PC-9 (cell line): Measurements from ENCODE around the gene ZNF217. TPM values are rescaled to one million over a fixed set of nuclear protein-coding genes. Genes with fewer than 3 reads are reported as not detected.
"Not testable (repeated sequence)": the region's sequence is repeated elsewhere in the genome, so short reads cannot be mapped to it uniquely, and the experiment has no call there.

Source experiments
- BruUV-seq: library from RNA; stranded (reverse); fragments of 400-500 nt; replicated peaks from 2 replicates; lab custom pipeline; 2021; lab: Mats Ljungman, UMichigan
- CTCF ChIA-PET: fragments of 300-600 bp; sonication (Branson Sonifier 250); formaldehyde crosslinking; loops from one replicate; lab custom pipeline; 2022; ENCODE audit warnings: antibody characterized with exemption; lab: Charles Lee
- POLR2A ChIA-PET: fragments of 300-600 bp; sonication (Branson Sonifier 250); formaldehyde crosslinking; loops from one replicate; lab custom pipeline; 2022; ENCODE audit warnings: antibody characterized with exemption; ENCODE audit not compliant: unreplicated experiment; lab: Charles Lee
- DNase-seq, 2 experiments: peaks; one replicate each; pipeline versions ENCODE4 v3.0.0 to v3.0.0-alpha.2; 2015 to 2022; ENCODE audit warnings: mixed read lengths in 1 of 2
- H2AFZ ChIP-seq: fragments of 200-600 bp; sonication (generic); 2 replicates; pipeline ENCODE4 v1.8.1; 2017; ENCODE audit warnings: antibody characterized with exemption
- H3F3A ChIP-seq: fragments of 200-600 bp; sonication (generic); 2 replicates; pipeline ENCODE4 v1.8.1; 2017; ENCODE audit warnings: antibody characterized with exemption, mild to moderate bottlenecking, low read depth; ENCODE audit not compliant: insufficient read depth
- H3K27ac ChIP-seq: fragments of 200-600 bp; sonication (generic); 2 replicates; pipeline ENCODE4 v1.6.1; 2016; ENCODE audit warnings: mixed run types
- H3K27me3 ChIP-seq: fragments of 200-600 bp; sonication (generic); 2 replicates; pipeline ENCODE4 v1.6.1; 2016; ENCODE audit warnings: low read depth, mixed run types; ENCODE audit not compliant: insufficient read depth
- H3K36me3 ChIP-seq: fragments of 200-600 bp; sonication (generic); 2 replicates; pipeline ENCODE4 v1.6.1; 2016; ENCODE audit warnings: low read depth, mixed run types
- H3K4me1 ChIP-seq: fragments of 200-600 bp; sonication (generic); replicated peaks from 2 replicates; pipeline ENCODE4 v1.6.1; 2016; ENCODE audit warnings: mixed run types; ENCODE audit not compliant: insufficient read depth
- H3K4me2 ChIP-seq: fragments of 200-600 bp; sonication (generic); 2 replicates; pipeline ENCODE4 v1.6.1; 2017; ENCODE audit warnings: mixed run types
- H3K4me3 ChIP-seq: fragments of 200-600 bp; sonication (generic); 2 replicates; pipeline ENCODE4 v1.6.1; 2016; ENCODE audit warnings: mixed run types
- H3K79me2 ChIP-seq: fragments of 200-600 bp; sonication (generic); 2 replicates; pipeline ENCODE4 v1.6.1; 2017; ENCODE audit warnings: low read depth, mixed run types
- H3K9me2 ChIP-seq: fragments of 200-600 bp; sonication (generic); 2 replicates; pipeline ENCODE4 v1.8.1; 2017; ENCODE audit warnings: mild to moderate bottlenecking; ENCODE audit not compliant: insufficient read depth
- H3K9me3 ChIP-seq: fragments of 200-600 bp; sonication (generic); 2 replicates; pipeline ENCODE4 v1.8.1; 2016; ENCODE audit warnings: low read depth; ENCODE audit not compliant: insufficient read depth
- H4K20me1 ChIP-seq: fragments of 200-600 bp; sonication (generic); 2 replicates; pipeline ENCODE4 v1.8.1; 2017; ENCODE audit not compliant: insufficient read depth
- EZH2 ChIP-seq: fragments of 200-600 bp; sonication (generic); IDR thresholded peaks from 2 replicates; pipeline ENCODE4 v1.8.0; 2017; ENCODE audit warnings: antibody characterized with exemption, low read depth
- intact Hi-C: fragments of 100-400 bp; cut with micrococcal nuclease; formaldehyde crosslinking; loops from one replicate; pipeline ENCODE4 v1.10.0; 2022; ENCODE audit not compliant: unreplicated experiment
- total RNA-seq: library from RNA; stranded (reverse); gene quantifications from 2 replicates; pipeline ENCODE4 v1.2.3, GENCODE V29; 2021
- TF ChIP-seq, protein P1 (sequence below): fragments of 200-600 bp; sonication (generic); conservative IDR thresholded peaks from 2 replicates; pipeline ENCODE4 v1.6.1; 2017; ENCODE audit warnings: mixed run types, antibody characterized with exemption, mild to moderate bottlenecking, moderate library complexity

Gene ZNF217
- total RNA-seq, 1 experiment from 2014 or later, result 63.8 TPM

- intact Hi-C loops, result no loop called here
- Histone ChIP-seq H3K27ac (no peak overlapping the region), H3K36me3 (no peaks in the 10 kb centered on the region), H4K20me1 (no peaks in the 10 kb centered on the region; the same call in 1 of the 2 replicates), H3K4me3 (no peak overlapping the region), H3K9me2 (no peaks in the 10 kb centered on the region), H3K4me2 (no peak overlapping the region), H3K79me2 (no peaks in the 10 kb centered on the region), H2AFZ (no peak overlapping the region), H3F3A (no peaks in the 10 kb centered on the region; the same call in 1 of the 2 replicates), H3K9me3 (no peaks in the 10 kb centered on the region), H3K4me1 (no peaks in the 10 kb centered on the region), H3K27me3 (no peaks in the 10 kb centered on the region)
- BruUV-seq, result no TSS peak
- TF ChIP-seq EZH2, result no peak
- TF ChIP-seq, protein P1, sequence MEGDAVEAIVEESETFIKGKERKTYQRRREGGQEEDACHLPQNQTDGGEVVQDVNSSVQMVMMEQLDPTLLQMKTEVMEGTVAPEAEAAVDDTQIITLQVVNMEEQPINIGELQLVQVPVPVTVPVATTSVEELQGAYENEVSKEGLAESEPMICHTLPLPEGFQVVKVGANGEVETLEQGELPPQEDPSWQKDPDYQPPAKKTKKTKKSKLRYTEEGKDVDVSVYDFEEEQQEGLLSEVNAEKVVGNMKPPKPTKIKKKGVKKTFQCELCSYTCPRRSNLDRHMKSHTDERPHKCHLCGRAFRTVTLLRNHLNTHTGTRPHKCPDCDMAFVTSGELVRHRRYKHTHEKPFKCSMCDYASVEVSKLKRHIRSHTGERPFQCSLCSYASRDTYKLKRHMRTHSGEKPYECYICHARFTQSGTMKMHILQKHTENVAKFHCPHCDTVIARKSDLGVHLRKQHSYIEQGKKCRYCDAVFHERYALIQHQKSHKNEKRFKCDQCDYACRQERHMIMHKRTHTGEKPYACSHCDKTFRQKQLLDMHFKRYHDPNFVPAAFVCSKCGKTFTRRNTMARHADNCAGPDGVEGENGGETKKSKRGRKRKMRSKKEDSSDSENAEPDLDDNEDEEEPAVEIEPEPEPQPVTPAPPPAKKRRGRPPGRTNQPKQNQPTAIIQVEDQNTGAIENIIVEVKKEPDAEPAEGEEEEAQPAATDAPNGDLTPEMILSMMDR, result no peak
- no peak for DNase-seq
- ChIA-PET POLR2A (interaction anchor here (0.7 kb wide), 1 partner anchor 361 kb away, joined by 12 read pairs; no protein-coding TSS in a partner anchor), CTCF (interaction anchor here (0.6 to 0.7 kb wide), 2 partner anchors 314 to 390 kb away, joined by 3 to 4 read pairs; no protein-coding TSS in a partner anchor)
Observed at GRCh38 chr20:53550280-53551187, 43.1 kb downstream of the ZNF217 start.

DNA sequence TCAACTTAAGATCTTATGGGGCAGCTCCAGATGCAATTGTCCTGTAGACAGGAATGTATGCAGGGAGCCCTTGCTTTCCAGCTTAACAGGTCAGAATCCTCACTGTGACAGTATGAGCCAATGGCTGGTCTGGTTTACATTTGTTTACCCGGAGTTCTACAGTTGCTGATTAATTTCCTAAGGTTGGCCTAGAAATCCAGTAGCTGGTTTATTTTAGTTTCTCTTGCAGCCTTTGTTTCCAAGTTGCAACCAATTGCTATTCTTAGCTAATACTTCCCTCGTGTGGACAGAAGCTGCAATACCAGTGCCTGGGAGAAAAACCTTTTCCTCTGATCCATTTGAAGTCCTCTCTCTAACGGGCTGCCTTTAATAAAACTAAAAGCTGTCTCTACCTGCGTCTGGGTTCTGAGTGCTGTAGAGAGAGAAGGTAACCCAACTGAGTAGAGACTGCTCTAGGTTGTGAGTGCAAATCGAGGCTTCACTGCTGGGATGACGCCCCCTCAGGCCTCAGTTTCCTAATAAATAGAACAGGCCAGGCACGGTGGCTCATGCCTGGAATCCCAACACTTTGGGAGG, 45.9 kb downstream of the ZNF217 start:
- H2AFZ ChIP-seq, result no peak overlapping the region
- BruUV-seq, result no TSS peak

GRCh38 chr20:53539516-53539915, 54.1 kb downstream of the ZNF217 start:
- BruUV-seq, result no TSS peak
- H3K9me3 ChIP-seq, result no peaks in the 10 kb centered on the region
- H3K27ac ChIP-seq, result no peak overlapping the region
- no peaks in the 10 kb centered on the region for H3F3A ChIP-seq
- TF ChIP-seq, protein P1, result no peak
- no peak for TF ChIP-seq EZH2
- no peak overlapping the region for H3K4me3 ChIP-seq
- intact Hi-C loops, result no loop called here
- ChIA-PET POLR2A (no interaction called here), CTCF (no interaction called here)
- no peaks in the 10 kb centered on the region for H3K36me3 ChIP-seq
- no peaks in the 10 kb centered on the region for H3K27me3 ChIP-seq
- no peaks in the 10 kb centered on the region for H3K79me2 ChIP-seq
- no peaks in the 10 kb centered on the region for H3K9me2 ChIP-seq
- no peaks in the 10 kb centered on the region for H3K4me1 ChIP-seq
- DNase-seq, result no peak
- H2AFZ ChIP-seq, result no peak overlapping the region
- no peak overlapping the region for H3K4me2 ChIP-seq
- no peaks in the 10 kb centered on the region for H4K20me1 ChIP-seq

More for the DNA sequence above, 45.9 kb downstream of the ZNF217 start:
- CTCF ChIA-PET, result interaction anchor here (0.7 kb wide), 4 partner anchors 9 to 1419 kb away, joined by 3 read pairs; no protein-coding TSS in a partner anchor
- Histone ChIP-seq H3K27ac (no peak overlapping the region), H3K9me2 (no peaks in the 10 kb centered on the region), H3K4me3 (no peak overlapping the region), H3F3A (no peaks in the 10 kb centered on the region), H3K4me2 (no peak overlapping the region), H3K9me3 (no peaks in the 10 kb centered on the region), H4K20me1 (no peaks in the 10 kb centered on the region; the same call in 1 of the 2 replicates), H3K36me3 (no peaks in the 10 kb centered on the region), H3K27me3 (no peaks in the 10 kb centered on the region), H3K79me2 (no peaks in the 10 kb centered on the region), H3K4me1 (no peaks in the 10 kb centered on the region)
- POLR2A ChIA-PET, result no interaction called here
- TF ChIP-seq, protein P1, result peak; percentile 84
- TF ChIP-seq EZH2, result no peak
- intact Hi-C loops, result loop anchor here (5.0 kb wide), 1 partner anchor 1420 kb away; no protein-coding TSS in a partner anchor
- peak; percentile 12 to 51 for DNase-seq

DNA sequence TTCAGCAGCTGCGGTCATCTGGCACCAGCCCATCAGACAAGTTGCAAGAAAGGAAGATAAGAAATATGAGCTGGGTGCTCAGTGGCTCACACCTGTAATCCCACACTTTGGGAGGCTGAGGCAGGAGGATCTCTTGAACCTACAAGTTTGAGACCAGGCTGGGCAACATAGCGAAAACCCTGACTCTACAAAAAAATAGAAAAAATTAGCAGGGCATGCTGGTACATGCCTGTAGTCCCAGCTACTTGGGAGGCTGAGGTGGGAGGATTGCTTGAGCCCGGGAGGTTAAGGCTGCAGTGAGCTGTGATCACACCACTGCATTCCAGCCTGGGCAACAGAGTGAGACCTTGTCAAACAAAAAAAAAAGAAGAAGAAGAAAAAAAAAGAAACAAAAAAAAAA, 57.3 kb downstream of the ZNF217 start:
- H3K9me3 ChIP-seq, H3K9me2 ChIP-seq, H3K4me1 ChIP-seq, H3K4me2 ChIP-seq, H3K79me2 ChIP-seq, intact Hi-C loops, CTCF ChIA-PET, H3K27ac ChIP-seq, H3K4me3 ChIP-seq, BruUV-seq, H3K36me3 ChIP-seq, DNase-seq, H3K27me3 ChIP-seq, H4K20me1 ChIP-seq, POLR2A ChIA-PET, H3F3A ChIP-seq, H2AFZ ChIP-seq: not testable (repeated sequence)
